H1 (cell line): Measurements from ENCODE around the gene BCL3. TPM values are rescaled to one million over a fixed set of nuclear protein-coding genes. Genes with fewer than 3 reads are reported as not detected.

ENCODE experiments used
- CTCF ChIA-PET: fragments of 300-600 bp; sonication (Branson Sonifier 250); formaldehyde crosslinking; loops from one replicate; lab custom pipeline; 2021; ENCODE audit not compliant: partially characterized antibody; lab: Charles Lee
- POLR2A ChIA-PET: fragments of 300-600 bp; sonication (Branson Sonifier 250); formaldehyde crosslinking; loops from one replicate; lab custom pipeline; 2021; ENCODE audit warnings: inconsistent platforms; ENCODE audit not compliant: partially characterized antibody; lab: Charles Lee
- DNase-seq, 2 experiments: peaks; one replicate each; pipeline versions ENCODE4 v3.0.0 to v3.0.0-alpha.2; 2010 to 2022; ENCODE audit warnings: low spot score in 2 of 2, low read depth in 1 of 2, mixed read lengths in 1 of 2
- FAIRE-seq: peaks from 2 replicates; lab custom pipeline; 2011; peaks lifted over from hg19 to GRCh38; lab: Jason Lieb, UNC
- H2AFZ ChIP-seq: 2 replicates; pipeline ENCODE4 v1.8.1; 2012; ENCODE audit warnings: low read length, inconsistent platforms
- H2AK5ac ChIP-seq: 2 replicates; pipeline ENCODE4 v1.6.1; 2013; ENCODE audit warnings: low read depth, low read length
- H2BK120ac ChIP-seq: replicated peaks from 2 replicates; pipeline ENCODE3; 2013; ENCODE audit warnings: low read depth, low read length, inconsistent platforms
- H2BK12ac ChIP-seq: 2 replicates; pipeline ENCODE4 v1.6.1; 2013; ENCODE audit warnings: low read depth, low read length
- H2BK15ac ChIP-seq: 2 replicates; pipeline ENCODE4 v1.6.1; 2013; ENCODE audit warnings: low read length
- H2BK20ac ChIP-seq: 2 replicates; pipeline ENCODE4 v1.6.1; 2013; ENCODE audit warnings: low read length
- H2BK5ac ChIP-seq: 2 replicates; pipeline ENCODE4 v1.6.1; 2013; ENCODE audit warnings: low read depth, low read length
- H3K14ac ChIP-seq: 2 replicates; pipeline ENCODE4 v1.6.1; 2013; ENCODE audit warnings: inconsistent platforms; ENCODE audit not compliant: insufficient read length
- H3K18ac ChIP-seq: 2 replicates; pipeline ENCODE4 v1.6.1; 2013; ENCODE audit warnings: low read length; ENCODE audit errors: extremely low read depth
- H3K23ac ChIP-seq: 2 replicates; pipeline ENCODE4 v1.6.1; 2013; ENCODE audit warnings: inconsistent platforms; ENCODE audit not compliant: insufficient read length
- H3K23me2 ChIP-seq: 2 replicates; pipeline ENCODE4 v1.6.1; 2013; ENCODE audit warnings: low read depth, low read length
- H3K27ac ChIP-seq: 2 replicates; pipeline ENCODE4 v1.6.1; 2011; ENCODE audit warnings: low read depth, low read length, inconsistent platforms
- H3K27me3 ChIP-seq, 4 experiments: replicated peaks in 1 of 4; 1 replicate in 1 of 4; 2 replicates in 3 of 4; pipeline versions ENCODE4 v1.6.1 to v1.8.1; 2011 to 2013; ENCODE audit warnings: low read length in 3 of 4, mild to moderate bottlenecking in 3 of 4, inconsistent platforms in 2 of 4, mixed read lengths in 2 of 4, moderate library complexity in 1 of 4; ENCODE audit not compliant: control insufficient read depth in 3 of 4, insufficient read depth in 3 of 4; ENCODE audit errors: extremely low read depth in 1 of 4
- H3K36me3 ChIP-seq, 4 experiments: 2 replicates each; pipeline versions ENCODE4 v1.6.1 to v1.8.1; 2011 to 2013; ENCODE audit warnings: mild to moderate bottlenecking in 4 of 4, low read length in 3 of 4, moderate library complexity in 2 of 4, control low read depth in 1 of 4, inconsistent platforms in 1 of 4; ENCODE audit not compliant: insufficient read depth in 4 of 4, control insufficient read depth in 2 of 4
- H3K4ac ChIP-seq: replicated peaks from 2 replicates; pipeline ENCODE3; 2013; ENCODE audit warnings: low read length, low read depth, mixed read lengths, inconsistent platforms; ENCODE audit not compliant: insufficient read length
- H3K4me1 ChIP-seq, 4 experiments: replicated peaks in 1 of 4; 1 replicate in 1 of 4; 2 replicates in 3 of 4; pipeline versions ENCODE4 v1.6.1 to v1.8.1; 2011 to 2013; ENCODE audit warnings: low read length in 3 of 4, inconsistent platforms in 2 of 4, mixed read lengths in 1 of 4; ENCODE audit not compliant: insufficient read depth in 4 of 4, control insufficient read depth in 3 of 4
- H3K4me2 ChIP-seq, 2 experiments: 2 replicates each; pipeline versions ENCODE4 v1.6.1 to v1.8.1; 2011 to 2013; ENCODE audit warnings: low read depth in 2 of 2, low read length in 2 of 2, control low read depth in 1 of 2, inconsistent platforms in 1 of 2, mild to moderate bottlenecking in 1 of 2; ENCODE audit not compliant: insufficient read depth in 1 of 2
- H3K4me3 ChIP-seq, 4 experiments: fragments of 200-600, 300-600 bp in 1 of 4; sonication (generic), shearing (Covaris generic), sonication (Bioruptor Twin) in 1 of 4; 2 replicates each; pipeline versions ENCODE4 v1.5.1 to v1.8.1; 2011 to 2016; ENCODE audit warnings: low read length in 4 of 4, low read depth in 3 of 4, control low read depth in 2 of 4, inconsistent platforms in 2 of 4, mild to moderate bottlenecking in 2 of 4, mixed read lengths in 1 of 4, moderate library complexity in 1 of 4; ENCODE audit not compliant: insufficient read depth in 2 of 4; ENCODE audit errors: extremely low read depth in 1 of 4
- H3K56ac ChIP-seq: replicated peaks from 2 replicates; pipeline ENCODE3; 2013; ENCODE audit warnings: low read depth, mild to moderate bottlenecking, mixed read lengths, low read length, inconsistent platforms; ENCODE audit not compliant: insufficient read length
- H3K79me1 ChIP-seq: 2 replicates; pipeline ENCODE4 v1.6.1; 2013; ENCODE audit warnings: low read depth, low read length, control low read depth
- H3K79me2 ChIP-seq, 2 experiments: 2 replicates each; pipeline versions ENCODE4 v1.6.1 to v1.8.1; 2012 to 2013; ENCODE audit warnings: low read length in 2 of 2, mild to moderate bottlenecking in 2 of 2, inconsistent platforms in 1 of 2; ENCODE audit not compliant: insufficient read depth in 2 of 2, control insufficient read depth in 1 of 2
- H3K9ac ChIP-seq, 4 experiments: replicated peaks in 1 of 4; 1 replicate in 1 of 4; 2 replicates in 3 of 4; pipeline versions ENCODE4 v1.6.1 to v1.8.1; 2011 to 2013; ENCODE audit warnings: low read depth in 3 of 4, low read length in 3 of 4, control low read depth in 2 of 4, mild to moderate bottlenecking in 2 of 4, moderate library complexity in 2 of 4, inconsistent platforms in 1 of 4; ENCODE audit errors: extremely low read depth in 1 of 4
- H3K9me3 ChIP-seq, 2 experiments: 2 replicates each; pipeline versions ENCODE4 v1.6.1 to v1.8.1; 2012 to 2013; ENCODE audit warnings: mild to moderate bottlenecking in 2 of 2, moderate library complexity in 2 of 2, control low read depth in 1 of 2, inconsistent platforms in 1 of 2, low read depth in 1 of 2, low read length in 1 of 2, mixed read lengths in 1 of 2; ENCODE audit not compliant: insufficient read depth in 2 of 2
- H4K20me1 ChIP-seq, 2 experiments: replicated peaks in 1 of 2; 2 replicates each; pipeline versions ENCODE3 to v1.8.1; 2011 to 2013; ENCODE audit warnings: inconsistent platforms in 2 of 2, low read length in 2 of 2, mild to moderate bottlenecking in 1 of 2; ENCODE audit not compliant: insufficient read depth in 2 of 2, control insufficient read depth in 1 of 2
- H4K5ac ChIP-seq: 2 replicates; pipeline ENCODE4 v1.6.1; 2013; ENCODE audit warnings: low read length, low read depth, mixed read lengths, inconsistent platforms; ENCODE audit not compliant: insufficient read length
- H4K8ac ChIP-seq: 2 replicates; pipeline ENCODE4 v1.8.0; 2013; ENCODE audit warnings: mild to moderate bottlenecking, moderate library complexity, low read length, inconsistent platforms; ENCODE audit not compliant: insufficient read depth; ENCODE audit errors: extremely low read depth
- H4K91ac ChIP-seq: replicated peaks from 2 replicates; pipeline ENCODE3; 2013; ENCODE audit warnings: low read length, mixed read lengths, inconsistent platforms; ENCODE audit not compliant: insufficient read length
- CHD1 ChIP-seq: IDR thresholded peaks from 2 replicates; pipeline ENCODE4 v1.6.1; 2012; ENCODE audit warnings: low read depth, low read length, improper control_type of control experiment
- CHD2 ChIP-seq: IDR thresholded peaks from 2 replicates; pipeline ENCODE4 v1.6.1; 2012; ENCODE audit warnings: low read length, improper control_type of control experiment
- CREB1 ChIP-seq: IDR thresholded peaks from 2 replicates; pipeline ENCODE4 v1.6.1; 2012; ENCODE audit warnings: inconsistent platforms
- CTCF ChIP-seq, 3 experiments: IDR thresholded peaks; 1 replicate in 2 of 3; 2 replicates in 1 of 3; pipeline versions ENCODE4 v1.5.1 to v1.6.1; 2011; ENCODE audit warnings: low read length in 3 of 3, mild to moderate bottlenecking in 3 of 3, inconsistent platforms in 2 of 3, low read depth in 1 of 3, moderate library complexity in 1 of 3; ENCODE audit not compliant: insufficient read depth in 1 of 3; ENCODE audit errors: control extremely low read depth in 1 of 3
- MAX ChIP-seq: IDR thresholded peaks from 2 replicates; pipeline ENCODE4 v1.6.1; 2012; ENCODE audit warnings: inconsistent platforms
- RAD21 ChIP-seq, 2 experiments: IDR thresholded peaks in 1 of 2; conservative IDR thresholded peaks in 1 of 2; 2 replicates each; pipeline ENCODE4 v1.6.1; 2011; ENCODE audit warnings: low read depth in 2 of 2, low read length in 2 of 2, improper control_type of control experiment in 1 of 2, inconsistent platforms in 1 of 2, mild to moderate bottlenecking in 1 of 2, moderate library complexity in 1 of 2
- WGBS, 2 experiments: shearing (Covaris generic) in 1 of 2; methylation state at CpG; one replicate each; pipeline versions ENCODE4 v1.1.6 to v1.1.7; 2013 to 2015; ENCODE audit warnings: low lambda C conversion rate in 2 of 2, mixed read lengths in 2 of 2, inconsistent platforms in 1 of 2, low coverage in 1 of 2, missing lambda C conversion rate in 1 of 2; ENCODE audit not compliant: insufficient replicate concordance in 2 of 2, insufficient coverage in 1 of 2, insufficient read length in 1 of 2; ENCODE audit errors: extremely low coverage in 1 of 2, missing lambda C conversion rate in 1 of 2; 5-methylcytosine and 5-hydroxymethylcytosine counted together
- polyA plus RNA-seq, 7 experiments: library from polyadenylated mRNA; depleted of rRNA in 3 of 7; stranded (reverse) in 5 of 7; unstranded in 2 of 7; fragments of >200 nt in 5 of 7; fragments of 200-250 nt in 2 of 7; gene quantifications; 1 replicate in 5 of 7; 2 replicates in 1 of 7; 4 replicates in 1 of 7; pipeline versions ENCODE4 v1.2.1 to v1.2.3, GENCODE V29; 2011 to 2013; ENCODE audit warnings: missing spikeins in 2 of 7, mixed read lengths in 2 of 7
- total RNA-seq: library from RNA; stranded (reverse); fragmentation: NEBNext Ultra II Directional; extraction: Animal tissue kit (Norgen Biotek cat#: 25700); gene quantifications from 2 replicates; pipeline ENCODE4 v1.2.1, GENCODE V29; 2021

BCL3 gene
- total and polyA plus RNA-seq, 2 of the 8 experiments (the other 6 are each of a cell fraction or from before 2014, with no cell fraction given) = 0.88 to 2.4 TPM

GRCh38 chr19:44723952-44724319, 24.6 kb upstream of the BCL3 start:
- WGBS, 2 experiments = 23% methylated on average over 7 of the region's 7 CpGs; no CpG with 5 or more reads in 1 of the 2 experiments
- H3K4me2 ChIP-seq = no peak overlapping the region
- no peaks in the 10 kb centered on the region; the same call in 1 of the 2 replicates for H3K23me2 ChIP-seq
- H4K8ac ChIP-seq = no peak overlapping the region
- peak overlapping the region; percentile 94; the same call in 1 of the 2 replicates for H2BK15ac ChIP-seq
- H3K4ac ChIP-seq = no peak overlapping the region
- no peaks in the 10 kb centered on the region for H3K36me3 ChIP-seq
- H3K27ac ChIP-seq = no peak overlapping the region
- TF ChIP-seq CREB1 (0 out of 2 replicates have a peak, but pooled peaks have one; percentile 25), CHD2 (no peak), RAD21 (IDR thresholded peaks at IDR 0.05 in 1 of 2, conservative IDR thresholded peaks at IDR 0.05 in 1 of 2; ENCODE audit: low read depth in 2 of 2, low read length in 2 of 2) (peak; percentile 97 to 99), CTCF (IDR thresholded peaks at IDR 0.05; ENCODE audit: control extremely low read depth in 1 of 3, insufficient read depth in 1 of 3, low read depth in 1 of 3, low read length in 3 of 3) (peak; percentile 96 to 98 (median 97)), MAX (0 out of 2 replicates have a peak, but pooled peaks have one; percentile 25), CHD1 (no peak)
- H2BK12ac ChIP-seq = peak overlapping the region; percentile 76; the same call in 1 of the 2 replicates
- no peaks in the 10 kb centered on the region; a peak in 1 of 7 replicates for H3K27me3 ChIP-seq
- FAIRE-seq (peak; percentile 36), DNase-seq (peak; percentile 62 to 93)
- no peak overlapping the region; the same call in 1 of the 2 replicates for H3K18ac ChIP-seq
- peaks cover 0 to 6% (median 4%) of the 10 kb centered on the region in 4 experiments; a peak in 5 of 7 replicates for H3K4me1 ChIP-seq
- no peaks in the 10 kb centered on the region for H3K79me2 ChIP-seq
- H3K4me3 ChIP-seq = no peak overlapping the region
- H3K9ac ChIP-seq = no peak overlapping the region
- H3K23ac ChIP-seq = no peak overlapping the region
- no peak overlapping the region for H2BK5ac ChIP-seq
- H3K9me3 ChIP-seq = no peaks in the 10 kb centered on the region
- ChIA-PET CTCF (interaction anchor here (0.8 to 20.6 kb wide), 52 partner anchors 8 to 259 kb away, joined by 3 to 468 read pairs (median 5); partner anchors contain the start of genes BCAM and CLPTM1), POLR2A (interaction anchor here (0.6 to 1.8 kb wide), 8 partner anchors 8 to 125 kb away, joined by 3 to 6 read pairs (median 4); partner anchors contain the start of gene NECTIN2)
- no peaks in the 10 kb centered on the region for H4K20me1 ChIP-seq
- H4K5ac ChIP-seq = no peak overlapping the region
- H4K91ac ChIP-seq = no peak overlapping the region
- no peak overlapping the region for H2AK5ac ChIP-seq
- H2BK20ac ChIP-seq = peak overlapping the region; percentile 86; the same call in 1 of the 2 replicates
- H3K79me1 ChIP-seq = no peaks in the 10 kb centered on the region
- H3K56ac ChIP-seq = no peak overlapping the region
- H3K14ac ChIP-seq = no peak overlapping the region
- no peak overlapping the region for H2BK120ac ChIP-seq
- no peak overlapping the region for H2AFZ ChIP-seq
